ENCODE results near the gene CELF1. TPM values are rescaled to one million over a fixed set of nuclear protein-coding genes. Genes with fewer than 3 reads are reported as not detected.
A peak's percentile ranks its signal among the peaks of the same experiment; 100 is the strongest.
"Not testable (repeated sequence)": the region's sequence is repeated elsewhere in the genome, so short reads cannot be mapped to it uniquely, and the experiment has no call there.

CELF1 gene
- total RNA-seq, 2 donors from 2014 or later: 105 to 128 TPM

DNA sequence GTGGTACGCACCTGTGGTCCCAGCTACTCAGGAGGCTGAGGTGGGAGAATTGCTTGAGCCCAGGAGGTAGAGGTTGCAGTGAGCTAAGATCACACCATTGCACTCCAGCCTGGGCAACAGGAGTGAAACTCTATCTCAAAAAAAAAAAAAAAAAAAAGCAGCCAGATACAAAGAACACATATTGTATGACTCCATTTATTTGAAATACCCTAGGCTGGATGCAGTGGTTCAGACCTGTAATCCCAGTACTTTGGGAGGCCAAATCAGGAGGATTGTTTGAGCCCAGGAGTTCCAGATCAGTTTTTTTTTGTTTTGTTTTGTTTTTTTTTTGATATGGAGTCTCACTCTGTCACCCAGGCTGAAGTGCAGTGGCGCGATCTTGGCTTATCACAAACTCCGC, 9.5 kb upstream of the CELF1 start:
- not testable (repeated sequence) for H3K27ac Mint-ChIP-seq; H3K36me3 Mint-ChIP-seq; DNase-seq (ENCODE audit: low spot score in 2 of 2); ATAC-seq; H3K9me3 Mint-ChIP-seq

DNA sequence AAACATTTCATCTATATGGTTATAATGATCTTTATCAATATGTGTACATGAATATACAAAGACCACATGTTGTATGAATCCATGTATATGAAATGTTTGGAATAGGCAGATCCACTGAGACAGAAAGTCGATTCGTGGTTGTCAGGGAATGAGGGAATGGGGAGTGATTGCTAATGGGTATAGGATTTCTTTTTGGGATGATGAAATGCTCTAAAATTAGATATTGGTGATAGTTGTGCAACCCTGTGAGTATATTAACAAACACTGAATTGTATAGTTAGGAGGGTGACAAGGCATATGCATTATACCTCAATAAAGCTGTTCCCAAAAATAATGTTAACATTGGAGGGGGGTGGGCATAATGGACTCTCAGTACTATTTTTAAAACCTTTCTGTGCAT, 7.5 kb upstream of the CELF1 start:
- DNase-seq (ENCODE audit: low spot score in 2 of 2) (no peak), ATAC-seq (no peak)
- Mint-ChIP-seq H3K36me3 (no peaks in the 10 kb centered on the region), H3K9me3 (no peaks in the 10 kb centered on the region), H3K27ac (no peak overlapping the region)

- no peak for DNase-seq (ENCODE audit: low spot score in 2 of 2)
- Mint-ChIP-seq H3K27ac (no peak overlapping the region), H3K36me3 (no peaks in the 10 kb centered on the region), H3K9me3 (no peaks in the 10 kb centered on the region)
- no peak for ATAC-seq
Measured at GRCh38 chr11:47558695-47559094, 5.8 kb upstream of the CELF1 start.

DNA sequence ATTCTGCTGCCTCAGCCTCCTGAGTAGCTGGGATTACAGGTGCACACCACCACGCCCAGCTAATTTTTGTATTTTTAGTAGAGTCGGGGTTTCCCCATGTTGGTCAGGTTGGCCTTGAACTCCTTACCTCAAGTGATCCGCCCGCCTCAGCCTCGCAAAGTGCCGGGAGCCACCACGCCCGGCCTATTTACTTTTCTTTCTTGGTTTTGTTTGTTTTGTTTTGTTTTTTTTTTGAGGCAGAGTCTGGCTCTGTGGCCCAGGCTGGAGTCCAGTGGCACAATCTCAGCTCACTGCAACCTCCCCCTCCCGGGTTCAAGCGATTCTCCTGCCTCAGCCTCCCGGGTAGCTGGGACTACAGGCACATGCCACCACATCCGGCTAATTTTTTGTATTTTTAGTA, 4.1 kb upstream of the CELF1 start:
- not testable (repeated sequence) for ATAC-seq; H3K27ac Mint-ChIP-seq; H3K9me3 Mint-ChIP-seq; DNase-seq (ENCODE audit: low spot score in 2 of 2); H3K36me3 Mint-ChIP-seq

DNA sequence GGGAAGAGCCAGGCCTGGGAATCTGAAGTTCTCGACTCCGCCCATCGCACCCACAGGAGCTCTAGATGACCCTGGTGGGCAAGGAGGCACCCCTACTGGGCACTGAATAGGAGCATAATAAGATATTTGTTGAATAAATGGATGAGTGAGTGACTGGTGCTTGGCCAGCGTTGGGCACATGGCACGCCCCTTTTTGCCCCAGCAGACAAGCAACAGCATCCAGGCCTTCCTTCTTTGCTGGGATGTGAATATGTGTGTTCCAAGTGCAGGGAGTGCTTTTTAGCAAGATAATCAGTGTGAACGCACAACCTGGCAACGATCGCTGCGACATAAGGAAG, 443 bp upstream of the CELF1 start:
- H3K9me3 Mint-ChIP-seq: no peaks in the 10 kb centered on the region
- DNase-seq (ENCODE audit: low spot score in 2 of 2) (no peak), ATAC-seq (peak; percentile 21 to 45)
- H3K27ac Mint-ChIP-seq: peak overlapping the region in 1 of 2 donors; percentile 97
- H3K36me3 Mint-ChIP-seq: peaks cover 18 to 30% of the 10 kb centered on the region in 2 donors

DNA sequence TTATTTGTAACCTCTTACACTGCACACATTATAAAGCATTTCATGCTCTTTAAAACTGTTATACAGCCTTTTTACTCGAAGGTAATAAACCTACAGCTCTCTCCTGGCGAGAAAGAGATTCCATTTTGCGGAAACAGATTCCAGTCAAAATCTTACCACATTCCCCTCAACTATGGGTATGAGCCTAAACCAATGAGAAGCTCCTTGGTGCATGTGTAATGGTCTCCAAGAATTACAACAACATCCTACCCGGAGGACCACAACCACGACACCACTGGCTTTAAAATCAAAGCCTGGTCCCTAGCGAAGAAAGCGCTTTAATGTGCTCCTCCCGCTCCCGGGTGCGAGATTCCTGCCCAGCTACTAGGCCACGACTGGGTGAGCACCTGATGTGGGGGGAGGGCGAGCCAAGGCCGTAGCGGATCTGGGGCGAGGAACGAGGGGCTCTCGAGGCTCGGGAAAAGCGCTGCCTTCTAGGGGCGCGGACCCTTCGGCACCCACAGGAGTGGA, 821 bp downstream of the CELF1 start:
- ATAC-seq (peak; percentile 5 to 32), DNase-seq (ENCODE audit: low spot score in 2 of 2) (peak in 1 of 2 donors; percentile 57)
- no peaks in the 10 kb centered on the region for H3K9me3 Mint-ChIP-seq
- H3K27ac Mint-ChIP-seq: peak overlapping the region; percentile 97 to 100
- H3K36me3 Mint-ChIP-seq: peaks cover 18 to 33% of the 10 kb centered on the region in 2 donors

GRCh38 chr11:47551086-47551485, 1.8 kb downstream of the CELF1 start:
- Mint-ChIP-seq H3K27ac (peak overlapping the region; percentile 97 to 100), H3K9me3 (no peaks in the 10 kb centered on the region), H3K36me3 (peaks cover 18 to 36% of the 10 kb centered on the region in 2 donors)
- ATAC-seq (no peak), DNase-seq (ENCODE audit: low spot score in 2 of 2) (no peak)

DNA sequence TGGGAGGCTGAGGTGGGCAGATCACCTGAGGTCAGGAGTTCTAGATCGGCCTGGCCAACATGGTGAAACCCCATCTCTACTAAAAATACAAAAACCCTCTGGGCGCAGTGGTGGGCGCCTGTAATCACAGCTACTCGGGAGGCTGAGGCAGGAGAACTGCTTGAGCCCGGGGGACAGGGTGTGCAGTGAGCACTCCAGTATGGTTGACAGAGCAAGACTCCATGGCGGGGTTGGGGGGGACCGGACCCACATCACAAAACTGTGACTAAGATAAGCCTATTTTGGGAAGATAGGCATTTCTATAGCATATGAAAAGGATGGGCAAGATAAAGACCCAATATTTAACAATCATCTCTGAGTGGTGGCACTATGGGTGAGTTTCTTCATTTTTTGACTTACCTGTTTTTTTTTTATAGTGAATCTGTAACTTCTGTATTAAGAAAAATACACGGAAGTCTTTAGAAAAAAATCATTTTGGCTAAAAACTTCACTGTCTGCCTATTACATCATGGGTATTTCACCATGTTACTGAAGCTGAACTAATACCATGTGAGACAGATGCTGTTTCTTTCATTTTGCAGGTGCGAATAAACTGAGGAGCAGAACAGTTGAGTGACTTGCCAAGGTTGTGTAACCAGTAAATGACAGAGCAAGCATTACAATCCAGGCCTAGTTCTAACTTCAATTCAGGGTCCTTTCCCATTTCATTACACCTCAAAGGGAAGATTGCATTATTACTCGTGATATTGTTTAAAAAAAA, 2.5 kb downstream of the CELF1 start:
- Mint-ChIP-seq H3K9me3 (no peaks in the 10 kb centered on the region), H3K36me3 (peaks cover 18 to 36% of the 10 kb centered on the region in 2 donors), H3K27ac (peak overlapping the region; percentile 66 to 97)
- DNase-seq (ENCODE audit: low spot score in 2 of 2) (no peak), ATAC-seq (no peak)

- Mint-ChIP-seq H3K27ac (peak overlapping the region in 1 of 2 donors; percentile 36), H3K36me3 (peaks cover 7 to 25% of the 10 kb centered on the region in 2 donors)
- not testable (repeated sequence) for H3K9me3 Mint-ChIP-seq; DNase-seq (ENCODE audit: low spot score in 2 of 2); ATAC-seq
Measured at GRCh38 chr11:47546274-47546673, 6.7 kb downstream of the CELF1 start.

GRCh38 chr11:47545298-47545697, 7.6 kb downstream of the CELF1 start:
- ATAC-seq (no peak), DNase-seq (ENCODE audit: low spot score in 2 of 2) (no peak)
- Mint-ChIP-seq H3K36me3 (peaks cover 0 to 15% of the 10 kb centered on the region in 2 donors), H3K9me3 (no peaks in the 10 kb centered on the region), H3K27ac (no peak overlapping the region)

- Mint-ChIP-seq H3K27ac (peak overlapping the region; percentile 93 to 96), H3K36me3 (peaks cover 5 to 11% of the 10 kb centered on the region in 2 donors), H3K9me3 (peaks cover 0 to 4% of the 10 kb centered on the region in 2 donors)
- ATAC-seq (peak; percentile 38 to 55), DNase-seq (ENCODE audit: low spot score in 2 of 2) (no peak)
Measured at GRCh38 chr11:47541070-47541469, 11.9 kb downstream of the CELF1 start.

GRCh38 chr11:47539681-47540039, 13.3 kb downstream of the CELF1 start:
- peak overlapping the region; percentile 88 to 93 for H3K27ac Mint-ChIP-seq
- DNase-seq (ENCODE audit: low spot score in 2 of 2): no peak
- peaks cover 5 to 11% of the 10 kb centered on the region in 2 donors for H3K36me3 Mint-ChIP-seq
- ATAC-seq: no peak
- H3K9me3 Mint-ChIP-seq: peaks cover 0 to 4% of the 10 kb centered on the region in 2 donors

GRCh38 chr11:47538741-47539565, 14.0 kb downstream of the CELF1 start:
- H3K36me3 Mint-ChIP-seq: peaks cover 5 to 11% of the 10 kb centered on the region in 2 donors
- H3K27ac Mint-ChIP-seq: peak overlapping the region in 1 of 2 donors; percentile 87
- DNase-seq (ENCODE audit: low spot score in 2 of 2): no peak
- peaks cover 0 to 4% of the 10 kb centered on the region in 2 donors for H3K9me3 Mint-ChIP-seq
- no peak for ATAC-seq

DNA sequence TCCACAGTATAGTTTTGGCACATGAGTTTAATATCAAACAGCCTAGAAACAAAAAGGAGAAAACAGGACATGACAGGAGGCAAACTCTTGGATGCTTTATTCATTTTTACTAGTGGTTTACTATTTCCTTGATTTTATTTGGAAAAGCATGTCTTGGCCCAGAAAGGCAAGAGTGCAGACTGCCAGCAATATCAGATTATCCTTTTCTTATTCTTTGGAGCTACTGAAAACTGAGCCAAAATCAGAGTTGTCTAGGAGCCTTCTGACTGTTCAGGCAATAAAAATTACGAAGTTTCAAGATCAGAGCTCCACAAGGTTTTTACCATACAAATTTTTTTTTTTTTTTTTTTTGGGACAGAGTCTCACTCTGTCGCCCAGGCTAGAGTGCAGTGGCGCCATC, 16.0 kb downstream of the CELF1 start:
- Mint-ChIP-seq H3K27ac (no peak overlapping the region), H3K9me3 (peaks cover 0 to 4% of the 10 kb centered on the region in 2 donors), H3K36me3 (peaks cover 5 to 11% of the 10 kb centered on the region in 2 donors)
- ATAC-seq: no peak
- no peak for DNase-seq (ENCODE audit: low spot score in 2 of 2)

DNA sequence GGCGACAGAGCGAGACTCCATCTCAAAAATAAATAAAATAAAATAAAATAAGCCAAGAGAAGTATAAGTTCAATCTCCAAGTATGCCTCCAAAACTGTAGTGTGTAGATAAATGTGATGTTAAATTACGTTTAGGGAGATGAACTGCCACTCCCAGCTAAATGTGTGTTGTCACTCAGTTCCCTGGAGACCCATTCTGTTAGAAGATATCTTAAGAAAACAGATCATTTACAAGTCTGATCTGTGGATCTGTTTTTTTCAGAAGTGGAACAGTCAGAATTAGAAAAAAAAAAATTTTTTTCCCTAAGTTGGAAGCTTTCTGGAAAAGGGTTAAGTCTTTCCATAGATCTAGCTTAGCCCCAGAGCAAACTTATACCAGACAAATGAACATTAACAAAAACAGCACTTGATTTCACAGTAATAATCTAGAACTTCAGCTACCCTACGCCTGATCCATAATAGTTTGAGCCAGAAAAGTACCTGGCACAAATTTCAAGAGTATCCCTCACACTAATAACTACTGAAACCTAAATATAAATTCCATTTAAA, 18.2 kb downstream of the CELF1 start:
- Mint-ChIP-seq H3K36me3 (peaks cover 5 to 8% of the 10 kb centered on the region in 2 donors), H3K9me3 (peaks cover 0 to 4% of the 10 kb centered on the region in 2 donors), H3K27ac (peak overlapping the region in 1 of 2 donors; percentile 55)
- DNase-seq (ENCODE audit: low spot score in 2 of 2): no peak
- ATAC-seq: no peak

DNA sequence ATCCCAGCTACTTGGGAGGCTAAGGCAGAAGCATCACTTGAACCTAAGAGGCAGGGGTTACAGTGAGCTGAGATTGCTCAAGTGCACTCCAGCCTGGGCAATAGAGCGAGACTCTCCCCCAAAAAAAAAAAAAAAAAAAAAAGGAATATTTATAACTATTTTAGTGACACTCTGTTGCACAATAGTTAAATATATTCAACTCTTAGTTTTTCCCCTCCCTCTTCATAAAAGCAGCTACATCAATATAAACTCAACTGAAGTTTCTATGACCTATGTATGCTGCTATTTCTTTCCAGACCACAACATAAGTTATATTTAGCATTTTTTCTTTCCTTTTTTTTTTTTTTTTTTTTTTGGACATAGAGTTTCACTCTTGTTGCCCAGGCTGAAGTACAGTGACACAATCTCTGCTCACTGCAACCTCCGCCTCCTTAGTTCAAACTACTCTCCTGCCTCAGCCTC, 19.2 kb downstream of the CELF1 start:
- peaks cover 0 to 3% of the 10 kb centered on the region in 2 donors for H3K9me3 Mint-ChIP-seq
- H3K27ac Mint-ChIP-seq: no peak overlapping the region
- ATAC-seq (no peak), DNase-seq (ENCODE audit: low spot score in 2 of 2) (no peak)
- peaks cover 2 to 3% of the 10 kb centered on the region in 2 donors for H3K36me3 Mint-ChIP-seq
